ENCODE results near the gene ALOX15. TPM values are rescaled to one million over a fixed set of nuclear protein-coding genes. Genes with fewer than 3 reads are reported as not detected.
"Not testable (repeated sequence)": the region's sequence is repeated elsewhere in the genome, so short reads cannot be mapped to it uniquely, and the experiment has no call there.

ALOX15 gene, protein sequence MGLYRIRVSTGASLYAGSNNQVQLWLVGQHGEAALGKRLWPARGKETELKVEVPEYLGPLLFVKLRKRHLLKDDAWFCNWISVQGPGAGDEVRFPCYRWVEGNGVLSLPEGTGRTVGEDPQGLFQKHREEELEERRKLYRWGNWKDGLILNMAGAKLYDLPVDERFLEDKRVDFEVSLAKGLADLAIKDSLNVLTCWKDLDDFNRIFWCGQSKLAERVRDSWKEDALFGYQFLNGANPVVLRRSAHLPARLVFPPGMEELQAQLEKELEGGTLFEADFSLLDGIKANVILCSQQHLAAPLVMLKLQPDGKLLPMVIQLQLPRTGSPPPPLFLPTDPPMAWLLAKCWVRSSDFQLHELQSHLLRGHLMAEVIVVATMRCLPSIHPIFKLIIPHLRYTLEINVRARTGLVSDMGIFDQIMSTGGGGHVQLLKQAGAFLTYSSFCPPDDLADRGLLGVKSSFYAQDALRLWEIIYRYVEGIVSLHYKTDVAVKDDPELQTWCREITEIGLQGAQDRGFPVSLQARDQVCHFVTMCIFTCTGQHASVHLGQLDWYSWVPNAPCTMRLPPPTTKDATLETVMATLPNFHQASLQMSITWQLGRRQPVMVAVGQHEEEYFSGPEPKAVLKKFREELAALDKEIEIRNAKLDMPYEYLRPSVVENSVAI
- total RNA-seq (2022) (0.21 and 0.50 TPM in 2 replicates), Bru-seq, nascent RNA (percentile 22 among the genes with signal in this experiment), BruChase-seq, experiment 1, labeled RNA remaining after a 2-hour chase (percentile 18 among the genes with signal in this experiment), BruChase-seq, experiment 2, labeled RNA remaining after a 6-hour chase (percentile 27 among the genes with signal in this experiment)
- long read RNA-seq, partial matches to known transcripts: 0 of 1 reads
- long read RNA-seq, other reads (novel, unspliced or antisense): 0 of 1 reads

- H3K4me3 Mint-ChIP-seq (ENCODE audit: unreplicated experiment): peak within 1 kb of the TSS; percentile 58
- Histone ChIP-seq H3K4me3 (ENCODE audit: low read depth, low read length) (peak within 1 kb of the TSS; percentile 17), H3K27me3 (replicated peaks; ENCODE audit: control insufficient read depth, insufficient read depth, low read length) (peaks cover 1% of the 10 kb centered on the region; the same call in 1 of the 2 replicates), H3K36me3 (ENCODE audit: control insufficient read depth, insufficient read depth, low read length) (no peaks in the 10 kb centered on the region), H3K4me1 (0 out of 2 replicates have a peak, but pooled peaks cover 4% of the 10 kb centered on the region), H3K9me3 (no peaks in the 10 kb centered on the region)
- TF ChIP-seq, protein P1, sequence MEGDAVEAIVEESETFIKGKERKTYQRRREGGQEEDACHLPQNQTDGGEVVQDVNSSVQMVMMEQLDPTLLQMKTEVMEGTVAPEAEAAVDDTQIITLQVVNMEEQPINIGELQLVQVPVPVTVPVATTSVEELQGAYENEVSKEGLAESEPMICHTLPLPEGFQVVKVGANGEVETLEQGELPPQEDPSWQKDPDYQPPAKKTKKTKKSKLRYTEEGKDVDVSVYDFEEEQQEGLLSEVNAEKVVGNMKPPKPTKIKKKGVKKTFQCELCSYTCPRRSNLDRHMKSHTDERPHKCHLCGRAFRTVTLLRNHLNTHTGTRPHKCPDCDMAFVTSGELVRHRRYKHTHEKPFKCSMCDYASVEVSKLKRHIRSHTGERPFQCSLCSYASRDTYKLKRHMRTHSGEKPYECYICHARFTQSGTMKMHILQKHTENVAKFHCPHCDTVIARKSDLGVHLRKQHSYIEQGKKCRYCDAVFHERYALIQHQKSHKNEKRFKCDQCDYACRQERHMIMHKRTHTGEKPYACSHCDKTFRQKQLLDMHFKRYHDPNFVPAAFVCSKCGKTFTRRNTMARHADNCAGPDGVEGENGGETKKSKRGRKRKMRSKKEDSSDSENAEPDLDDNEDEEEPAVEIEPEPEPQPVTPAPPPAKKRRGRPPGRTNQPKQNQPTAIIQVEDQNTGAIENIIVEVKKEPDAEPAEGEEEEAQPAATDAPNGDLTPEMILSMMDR (IDR thresholded peaks at IDR 0.05; ENCODE audit: insufficient read depth in 1 of 2, low read depth in 1 of 2, low read length in 1 of 2, severe bottlenecking in 1 of 2, unreplicated experiment in 1 of 2): no peak
- ChIA-PET CTCF (interaction anchor here (0.7 kb wide), 1 partner anchor 57 kb away, joined by 3 read pairs; the partner anchor contains the start of gene SMTNL2), POLR2A (no interaction called here)
- no TSS peak for BruUV-seq (replicated peaks)
- H3K4me1 Mint-ChIP-seq (ENCODE audit: low read depth, unreplicated experiment): peaks cover 11% of the 10 kb centered on the region
- H3K27ac Mint-ChIP-seq (ENCODE audit: unreplicated experiment): no peak within 1 kb of the TSS
- no peak for DNase-seq
- H3K36me3 Mint-ChIP-seq (ENCODE audit: insufficient read depth, unreplicated experiment): no peaks in the 10 kb centered on the region
- intact Hi-C loops (cut with micrococcal nuclease; ENCODE audit: unreplicated experiment): no loop called here
- H3K27me3 Mint-ChIP-seq (ENCODE audit: insufficient read depth, unreplicated experiment): peaks cover 11% of the 10 kb centered on the region
- H3K9me3 Mint-ChIP-seq (ENCODE audit: unreplicated experiment): no peaks in the 10 kb centered on the region
These were observed at the start of gene ALOX15 for GRCh38 chr17:4641297-4642195. TSS of gene ALOX15 (minus strand) at chr17:4641678. CDS start at chr17:4641651, 27 bp downstream.

- BruUV-seq (replicated peaks): no TSS peak
- Histone ChIP-seq H3K4me1 (no peaks in the 10 kb centered on the region), H3K4me3 (ENCODE audit: low read depth, low read length) (no peak overlapping the region), H3K27me3 (replicated peaks; ENCODE audit: control insufficient read depth, insufficient read depth, low read length) (no peaks in the 10 kb centered on the region), H3K9me3 (no peaks in the 10 kb centered on the region), H3K36me3 (ENCODE audit: control insufficient read depth, insufficient read depth, low read length) (no peaks in the 10 kb centered on the region; the same call in 1 of the 2 replicates)
- DNase-seq: no peak
- ChIA-PET POLR2A (no interaction called here), CTCF (no interaction called here)
- Mint-ChIP-seq H3K4me3 (ENCODE audit: unreplicated experiment) (no peak overlapping the region), H3K36me3 (ENCODE audit: insufficient read depth, unreplicated experiment) (peaks cover 42% of the 10 kb centered on the region), H3K4me1 (ENCODE audit: low read depth, unreplicated experiment) (no peaks in the 10 kb centered on the region), H3K9me3 (ENCODE audit: unreplicated experiment) (no peaks in the 10 kb centered on the region), H3K27ac (ENCODE audit: unreplicated experiment) (no peak overlapping the region), H3K27me3 (ENCODE audit: insufficient read depth, unreplicated experiment) (no peaks in the 10 kb centered on the region)
- TF ChIP-seq, protein P1 (IDR thresholded peaks at IDR 0.05; ENCODE audit: insufficient read depth in 1 of 2, low read depth in 1 of 2, low read length in 1 of 2, severe bottlenecking in 1 of 2, unreplicated experiment in 1 of 2): no peak
- intact Hi-C loops (cut with micrococcal nuclease; ENCODE audit: unreplicated experiment): loop anchor here (10.0 kb wide), 1 partner anchor 126 kb away; the partner anchor contains the start of gene GGT6
These were observed 49.3 kb upstream of the ALOX15 start for GRCh38 chr17:4690745-4691144.

GRCh38 chr17:4689872-4690271 lies 48.4 kb upstream of the ALOX15 start:
- H3K4me1 ChIP-seq; H3K27me3 ChIP-seq (replicated peaks; ENCODE audit: control insufficient read depth, insufficient read depth, low read length); DNase-seq; CTCF ChIA-PET; BruUV-seq (replicated peaks); POLR2A ChIA-PET; H3K9me3 Mint-ChIP-seq (ENCODE audit: unreplicated experiment); H3K36me3 ChIP-seq (ENCODE audit: control insufficient read depth, insufficient read depth, low read length); H3K4me3 Mint-ChIP-seq (ENCODE audit: unreplicated experiment); H3K4me1 Mint-ChIP-seq (ENCODE audit: low read depth, unreplicated experiment); H3K9me3 ChIP-seq; H3K4me3 ChIP-seq (ENCODE audit: low read depth, low read length); H3K27ac Mint-ChIP-seq (ENCODE audit: unreplicated experiment); H3K27me3 Mint-ChIP-seq (ENCODE audit: insufficient read depth, unreplicated experiment): not testable (repeated sequence)
- intact Hi-C loops (cut with micrococcal nuclease; ENCODE audit: unreplicated experiment): loop anchor here (10.0 kb wide), 1 partner anchor 125 kb away; the partner anchor contains the start of gene GGT6
- peaks cover 46% of the 10 kb centered on the region for H3K36me3 Mint-ChIP-seq (ENCODE audit: insufficient read depth, unreplicated experiment)

GRCh38 chr17:4683739-4684138 lies 42.3 kb upstream of the ALOX15 start:
- H3K9me3 Mint-ChIP-seq (ENCODE audit: unreplicated experiment); H3K4me1 Mint-ChIP-seq (ENCODE audit: low read depth, unreplicated experiment); POLR2A ChIA-PET; intact Hi-C loops (cut with micrococcal nuclease; ENCODE audit: unreplicated experiment); H3K27me3 ChIP-seq (replicated peaks; ENCODE audit: control insufficient read depth, insufficient read depth, low read length); H3K4me3 ChIP-seq (ENCODE audit: low read depth, low read length); H3K27me3 Mint-ChIP-seq (ENCODE audit: insufficient read depth, unreplicated experiment); DNase-seq; BruUV-seq (replicated peaks); H3K36me3 ChIP-seq (ENCODE audit: control insufficient read depth, insufficient read depth, low read length); H3K4me3 Mint-ChIP-seq (ENCODE audit: unreplicated experiment); H3K9me3 ChIP-seq; CTCF ChIA-PET; H3K27ac Mint-ChIP-seq (ENCODE audit: unreplicated experiment): not testable (repeated sequence)
- peaks cover 10% of the 10 kb centered on the region; the same call in 1 of the 2 replicates for H3K4me1 ChIP-seq
- H3K36me3 Mint-ChIP-seq (ENCODE audit: insufficient read depth, unreplicated experiment): peaks cover 59% of the 10 kb centered on the region
